Gastrocnemius medialis (tissue), 4 donors: ENCODE data around the gene CYB5R3.

Experiments
- POLR2A ChIP-seq, 2 donors: fragments of 450-650 bp; IDR thresholded peaks; one replicate each; pipeline ENCODE4 v1.6.1; 2017; ENCODE audit warnings: antibody characterized with exemption in 2 of 2, mild to moderate bottlenecking in 2 of 2, moderate library complexity in 2 of 2
- TF ChIP-seq, protein P1 (sequence below), 5 experiments: fragments of 450-650 bp in 3 of 5; fragments of 200-600 bp in 2 of 5; sonication (generic) in 2 of 5; IDR thresholded peaks in 4 of 5; conservative IDR thresholded peaks in 1 of 5; 1 replicate in 4 of 5; 2 replicates in 1 of 5; pipeline ENCODE4 v1.5.1; 2016 to 2019; ENCODE audit warnings: antibody characterized with exemption in 5 of 5, mild to moderate bottlenecking in 3 of 5, moderate library complexity in 3 of 5

- TF ChIP-seq, protein P1, sequence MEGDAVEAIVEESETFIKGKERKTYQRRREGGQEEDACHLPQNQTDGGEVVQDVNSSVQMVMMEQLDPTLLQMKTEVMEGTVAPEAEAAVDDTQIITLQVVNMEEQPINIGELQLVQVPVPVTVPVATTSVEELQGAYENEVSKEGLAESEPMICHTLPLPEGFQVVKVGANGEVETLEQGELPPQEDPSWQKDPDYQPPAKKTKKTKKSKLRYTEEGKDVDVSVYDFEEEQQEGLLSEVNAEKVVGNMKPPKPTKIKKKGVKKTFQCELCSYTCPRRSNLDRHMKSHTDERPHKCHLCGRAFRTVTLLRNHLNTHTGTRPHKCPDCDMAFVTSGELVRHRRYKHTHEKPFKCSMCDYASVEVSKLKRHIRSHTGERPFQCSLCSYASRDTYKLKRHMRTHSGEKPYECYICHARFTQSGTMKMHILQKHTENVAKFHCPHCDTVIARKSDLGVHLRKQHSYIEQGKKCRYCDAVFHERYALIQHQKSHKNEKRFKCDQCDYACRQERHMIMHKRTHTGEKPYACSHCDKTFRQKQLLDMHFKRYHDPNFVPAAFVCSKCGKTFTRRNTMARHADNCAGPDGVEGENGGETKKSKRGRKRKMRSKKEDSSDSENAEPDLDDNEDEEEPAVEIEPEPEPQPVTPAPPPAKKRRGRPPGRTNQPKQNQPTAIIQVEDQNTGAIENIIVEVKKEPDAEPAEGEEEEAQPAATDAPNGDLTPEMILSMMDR (IDR thresholded peaks at IDR 0.05 in 4 of 5, conservative IDR thresholded peaks at IDR 0.05 in 1 of 5) = no peak
- TF ChIP-seq POLR2A (IDR thresholded peaks at IDR 0.05) = no peak
These were observed 36.9 kb downstream of the CYB5R3 start for GRCh38 chr22:42612336-42612735.
